DMS 273 (cell line): Measurements from ENCODE around the gene GLT8D2.

Experiments used
- DNase-seq: peaks from one replicate; lab custom pipeline; 2025; ENCODE audit not compliant: unreplicated experiment; lab: John Stamatoyannopoulos, UW

GLT8D2 gene

DNA sequence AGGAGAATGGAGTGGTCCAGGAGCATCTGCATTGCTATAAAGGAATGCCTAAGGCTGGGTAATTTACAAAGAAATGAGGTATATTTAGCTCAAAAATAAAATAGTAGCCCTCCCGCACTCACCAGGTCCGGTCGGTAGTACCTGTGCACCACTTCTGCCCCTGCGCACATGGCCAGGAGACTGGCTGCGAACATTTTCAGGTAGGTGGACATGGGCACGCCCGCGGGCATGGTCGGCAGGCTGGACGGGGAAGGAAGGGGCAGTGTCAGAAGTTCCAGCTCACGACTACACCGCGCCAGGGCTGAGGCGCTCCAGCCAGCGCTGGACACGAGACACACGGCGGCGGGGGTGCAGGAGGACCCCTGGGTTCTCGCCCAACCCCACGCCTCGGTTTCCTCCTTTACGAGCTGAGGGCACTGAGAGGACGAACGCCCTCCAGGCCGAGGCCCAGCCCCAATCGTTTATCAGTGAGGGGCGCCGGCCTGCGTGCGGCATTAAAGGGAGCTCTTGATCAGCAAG lies 93.4 kb downstream of the GLT8D2 start:
- peak; percentile 47 for DNase-seq

DNA sequence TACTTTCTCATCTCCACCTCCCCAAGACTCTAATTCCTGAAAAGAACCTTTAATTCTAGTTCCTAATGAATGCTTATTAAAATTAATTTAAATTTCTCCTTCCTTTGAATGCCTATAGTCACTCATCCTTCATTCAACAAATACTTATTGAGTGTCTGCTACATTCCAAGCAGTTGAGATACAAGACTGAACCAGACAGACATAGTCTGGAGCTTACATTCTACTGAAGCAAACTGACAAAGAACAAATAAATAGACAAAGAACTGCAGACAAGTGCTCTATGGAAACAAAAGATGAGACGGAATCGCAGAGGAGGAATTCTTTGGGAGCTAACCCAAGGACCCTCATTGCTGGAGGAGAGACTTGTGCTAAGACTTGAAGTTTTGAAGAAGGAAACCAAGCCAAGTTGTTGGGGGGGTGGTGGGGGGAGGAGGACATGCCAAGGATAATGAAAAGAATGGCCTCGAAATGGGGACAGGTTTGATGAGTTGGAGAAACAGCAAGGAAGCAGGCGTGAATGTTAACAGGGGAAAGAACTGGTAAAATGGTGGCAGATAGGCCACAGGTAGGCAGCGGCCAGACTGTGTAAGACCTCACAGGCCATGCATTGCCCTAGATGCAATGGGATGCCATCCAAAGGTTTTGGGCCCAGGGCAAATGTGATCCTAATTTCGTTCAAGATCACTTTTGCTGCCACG lies 94.0 kb downstream of the GLT8D2 start:
- DNase-seq, result peak; percentile 39

DNA sequence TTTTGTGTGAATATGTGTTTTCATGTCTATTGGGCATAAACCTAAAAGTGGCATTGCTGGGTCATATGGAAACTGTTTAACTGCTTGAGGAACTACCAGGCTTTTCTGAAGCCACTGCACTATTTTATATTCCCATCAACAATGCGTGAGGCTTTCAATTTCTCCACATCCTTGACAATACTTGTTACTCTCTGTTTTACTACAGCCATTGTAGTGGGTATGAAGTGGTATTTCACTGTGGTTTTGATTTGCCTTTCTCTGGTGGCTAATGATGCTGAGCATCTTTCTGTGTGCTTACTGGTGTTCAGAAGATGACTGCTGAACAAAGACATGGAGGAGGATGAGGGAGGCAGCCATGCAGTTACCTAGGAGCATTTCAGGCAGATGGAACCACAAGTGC lies 97.5 kb downstream of the GLT8D2 start:
- no peak for DNase-seq

DNA sequence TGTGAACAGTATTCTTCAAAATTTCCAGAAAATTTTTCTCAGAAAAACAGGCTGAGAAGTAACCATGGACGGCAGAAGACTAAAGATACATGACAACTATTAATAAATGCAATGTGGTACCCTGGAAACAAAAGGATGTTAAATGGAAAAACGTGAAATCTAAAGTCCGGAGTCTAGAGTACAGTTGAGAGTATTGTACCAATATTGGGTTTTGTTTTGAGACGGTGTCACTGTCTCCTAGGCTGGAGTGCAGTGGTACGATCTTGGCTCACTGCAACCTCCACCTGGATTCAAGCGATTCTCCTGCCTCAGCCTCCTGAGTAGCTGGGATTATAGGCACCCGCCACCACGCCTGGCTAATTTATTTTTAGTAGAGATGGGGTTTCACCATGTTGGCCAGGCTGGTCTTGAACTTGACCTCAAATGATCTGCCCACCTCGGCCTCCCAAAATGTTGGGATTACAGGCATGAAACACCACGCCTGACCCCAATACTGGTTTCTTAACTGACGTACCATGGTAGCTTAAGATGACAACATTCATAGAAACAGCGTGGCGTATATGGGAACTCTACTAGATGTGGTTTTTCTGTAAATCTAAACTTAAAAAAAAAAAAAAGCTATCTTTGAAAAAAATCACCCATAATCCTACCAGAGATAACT lies 101.1 kb downstream of the GLT8D2 start:
- no peak for DNase-seq

DNA sequence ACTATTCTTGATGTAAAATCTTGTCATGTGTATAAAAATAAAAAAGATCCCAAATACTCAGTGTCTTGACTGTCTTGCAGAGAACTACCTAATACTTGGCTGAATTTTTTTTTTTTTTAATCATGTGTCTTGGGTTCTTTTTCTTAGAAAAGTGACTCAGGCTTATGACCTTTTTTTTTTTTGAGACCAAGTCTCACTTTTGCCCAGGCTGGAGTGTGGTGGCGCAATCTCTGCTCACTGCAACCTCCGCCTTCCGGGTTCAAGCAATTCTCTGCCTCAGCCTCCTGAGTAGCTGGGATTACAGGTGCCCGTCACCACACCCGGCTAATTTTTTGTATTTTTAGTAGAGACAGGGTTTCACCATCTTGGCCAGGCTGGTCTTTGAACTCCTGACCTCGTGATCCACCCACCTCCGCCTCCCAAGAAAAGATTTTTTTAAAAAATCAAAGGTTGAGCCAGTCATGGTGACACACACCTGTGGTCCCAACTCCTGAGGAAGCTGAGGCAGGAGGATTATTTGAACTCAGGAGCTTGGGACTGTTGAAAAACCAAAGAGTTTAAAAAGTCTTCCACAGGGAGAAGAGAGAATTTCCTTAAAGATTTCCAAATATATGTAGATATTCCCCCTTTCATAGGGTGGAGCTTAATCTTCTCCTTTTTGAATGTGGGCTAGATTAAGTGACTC lies 102.0 kb downstream of the GLT8D2 start:
- no peak for DNase-seq

DNA sequence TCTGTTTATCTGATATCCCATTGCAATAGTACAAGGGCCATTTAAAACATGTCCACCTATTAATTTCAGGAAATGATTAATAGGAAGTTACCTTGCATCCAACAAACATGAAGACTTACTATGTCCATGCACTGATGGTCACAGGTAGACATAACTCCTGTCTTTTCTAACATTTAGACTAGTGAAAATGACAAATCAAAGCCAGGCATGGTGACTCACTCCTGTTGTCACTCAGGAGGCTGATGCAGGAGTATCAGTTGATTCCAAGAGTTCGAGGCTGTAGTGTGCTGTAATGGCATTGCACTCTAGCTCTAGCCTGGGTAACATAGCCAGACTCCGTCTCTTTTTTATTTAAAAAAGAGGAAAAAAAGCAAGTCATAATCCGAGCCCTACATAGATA lies 105.0 kb downstream of the GLT8D2 start:
- no peak for DNase-seq
